ENCODE measurements around the gene ANKS3. TPM values are rescaled to one million over a fixed set of nuclear protein-coding genes. Genes with fewer than 3 reads are reported as not detected.

The ANKS3 gene
- total RNA-seq, 2 experiments from 2014 or later = 17.6 to 21.7 TPM

GRCh38 chr16:4702466-4702808, 31.6 kb downstream of the ANKS3 start:
- TF ChIP-seq EZH2phosphoT487 (IDR thresholded peaks at IDR 0.05; ENCODE audit: borderline replicate concordance, low read depth, low read length) = no peak
- TF ChIP-seq, protein P1, sequence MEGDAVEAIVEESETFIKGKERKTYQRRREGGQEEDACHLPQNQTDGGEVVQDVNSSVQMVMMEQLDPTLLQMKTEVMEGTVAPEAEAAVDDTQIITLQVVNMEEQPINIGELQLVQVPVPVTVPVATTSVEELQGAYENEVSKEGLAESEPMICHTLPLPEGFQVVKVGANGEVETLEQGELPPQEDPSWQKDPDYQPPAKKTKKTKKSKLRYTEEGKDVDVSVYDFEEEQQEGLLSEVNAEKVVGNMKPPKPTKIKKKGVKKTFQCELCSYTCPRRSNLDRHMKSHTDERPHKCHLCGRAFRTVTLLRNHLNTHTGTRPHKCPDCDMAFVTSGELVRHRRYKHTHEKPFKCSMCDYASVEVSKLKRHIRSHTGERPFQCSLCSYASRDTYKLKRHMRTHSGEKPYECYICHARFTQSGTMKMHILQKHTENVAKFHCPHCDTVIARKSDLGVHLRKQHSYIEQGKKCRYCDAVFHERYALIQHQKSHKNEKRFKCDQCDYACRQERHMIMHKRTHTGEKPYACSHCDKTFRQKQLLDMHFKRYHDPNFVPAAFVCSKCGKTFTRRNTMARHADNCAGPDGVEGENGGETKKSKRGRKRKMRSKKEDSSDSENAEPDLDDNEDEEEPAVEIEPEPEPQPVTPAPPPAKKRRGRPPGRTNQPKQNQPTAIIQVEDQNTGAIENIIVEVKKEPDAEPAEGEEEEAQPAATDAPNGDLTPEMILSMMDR (conservative IDR thresholded peaks at IDR 0.05; ENCODE audit: low read length) = no peak

GRCh38 chr16:4701791-4702465, 32.1 kb downstream of the ANKS3 start:
- ChIA-PET POLR2A (no interaction called here), CTCF (ENCODE audit: unreplicated experiment) (no interaction called here)
- DNase-seq (ENCODE audit: low spot score) = no peak
- Histone ChIP-seq H3K79me2 (ENCODE audit: insufficient read depth, low read depth, low read length) (no peaks in the 10 kb centered on the region), H3K9me3 (ENCODE audit: low read length) (no peaks in the 10 kb centered on the region), H3K4me3 (ENCODE audit: low read depth, low read length, poor library complexity, severe bottlenecking) (no peak overlapping the region), H2AFZ (ENCODE audit: low read length) (no peak overlapping the region), H3K27ac (ENCODE audit: low read depth, low read length, poor library complexity, severe bottlenecking) (no peak overlapping the region), H3K36me3 (ENCODE audit: insufficient read depth, low read length) (peaks cover 59% of the 10 kb centered on the region; the same call in 1 of the 2 replicates), H3K4me1 (ENCODE audit: insufficient read depth, low read length, poor library complexity, severe bottlenecking) (no peaks in the 10 kb centered on the region), H4K20me1 (ENCODE audit: insufficient read depth, low read length) (no peaks in the 10 kb centered on the region), H3K9me2 (ENCODE audit: insufficient read depth, low read length) (no peaks in the 10 kb centered on the region), H3K4me2 (ENCODE audit: low read length) (no peak overlapping the region)
- TF ChIP-seq EZH2phosphoT487 (IDR thresholded peaks at IDR 0.05; ENCODE audit: borderline replicate concordance, low read depth, low read length) = no peak
- TF ChIP-seq, protein P1 (conservative IDR thresholded peaks at IDR 0.05; ENCODE audit: low read length) = no peak
- BruUV-seq (replicated peaks) = no TSS peak
- intact Hi-C loops (cut with micrococcal nuclease; ENCODE audit: unreplicated experiment) = no loop called here

More at GRCh38 chr16:4702466-4702808, 31.6 kb downstream of the ANKS3 start:
- ChIA-PET POLR2A (interaction anchor here (0.6 kb wide), 1 partner anchor 264 kb away, joined by 3 read pairs; no protein-coding TSS in a partner anchor), CTCF (ENCODE audit: unreplicated experiment) (no interaction called here)
- H2AFZ ChIP-seq (ENCODE audit: low read length) = no peak overlapping the region
- intact Hi-C loops (cut with micrococcal nuclease; ENCODE audit: unreplicated experiment) = no loop called here
- no peak for DNase-seq (ENCODE audit: low spot score)
- no peaks in the 10 kb centered on the region for H3K79me2 ChIP-seq (ENCODE audit: insufficient read depth, low read depth, low read length)
- no peak overlapping the region for H3K4me3 ChIP-seq (ENCODE audit: low read depth, low read length, poor library complexity, severe bottlenecking)
- H3K9me3 ChIP-seq (ENCODE audit: low read length) = no peaks in the 10 kb centered on the region
- no peak overlapping the region for H3K4me2 ChIP-seq (ENCODE audit: low read length)
- H4K20me1 ChIP-seq (ENCODE audit: insufficient read depth, low read length) = no peaks in the 10 kb centered on the region
- peaks cover 57% of the 10 kb centered on the region; the same call in 1 of the 2 replicates for H3K36me3 ChIP-seq (ENCODE audit: insufficient read depth, low read length)
- no peak overlapping the region for H3K27ac ChIP-seq (ENCODE audit: low read depth, low read length, poor library complexity, severe bottlenecking)
- H3K4me1 ChIP-seq (ENCODE audit: insufficient read depth, low read length, poor library complexity, severe bottlenecking) = no peaks in the 10 kb centered on the region
- BruUV-seq (replicated peaks) = no TSS peak
- no peaks in the 10 kb centered on the region for H3K9me2 ChIP-seq (ENCODE audit: insufficient read depth, low read length)

GRCh38 chr16:4700997-4701743, 32.9 kb downstream of the ANKS3 start:
- no TSS peak for BruUV-seq (replicated peaks)
- H4K20me1 ChIP-seq (ENCODE audit: insufficient read depth, low read length) = no peaks in the 10 kb centered on the region
- ChIA-PET POLR2A (no interaction called here), CTCF (ENCODE audit: unreplicated experiment) (no interaction called here)
- no peak overlapping the region for H3K4me3 ChIP-seq (ENCODE audit: low read depth, low read length, poor library complexity, severe bottlenecking)
- no peaks in the 10 kb centered on the region for H3K79me2 ChIP-seq (ENCODE audit: insufficient read depth, low read depth, low read length)
- H3K4me1 ChIP-seq (ENCODE audit: insufficient read depth, low read length, poor library complexity, severe bottlenecking) = no peaks in the 10 kb centered on the region
- no peaks in the 10 kb centered on the region for H3K9me3 ChIP-seq (ENCODE audit: low read length)
- H3K4me2 ChIP-seq (ENCODE audit: low read length) = no peak overlapping the region
- no peak for DNase-seq (ENCODE audit: low spot score)
- H3K9me2 ChIP-seq (ENCODE audit: insufficient read depth, low read length) = no peaks in the 10 kb centered on the region
- TF ChIP-seq EZH2phosphoT487 (IDR thresholded peaks at IDR 0.05; ENCODE audit: borderline replicate concordance, low read depth, low read length) = no peak
- no peak overlapping the region for H2AFZ ChIP-seq (ENCODE audit: low read length)
- intact Hi-C loops (cut with micrococcal nuclease; ENCODE audit: unreplicated experiment) = no loop called here
- peaks cover 59% of the 10 kb centered on the region; the same call in 1 of the 2 replicates for H3K36me3 ChIP-seq (ENCODE audit: insufficient read depth, low read length)
- H3K27ac ChIP-seq (ENCODE audit: low read depth, low read length, poor library complexity, severe bottlenecking) = no peak overlapping the region
